ENCODE data around the gene FCGR3B. TPM values are rescaled to one million over a fixed set of nuclear protein-coding genes. Genes with fewer than 3 reads are reported as not detected.
A peak's percentile ranks its signal among the peaks of the same experiment; 100 is the strongest.
"Not testable (repeated sequence)": the region's sequence is repeated elsewhere in the genome, so short reads cannot be mapped to it uniquely, and the experiment has no call there.

Gene FCGR3B
- total RNA-seq, 1 donor from 2014 or later: 1.8 TPM

DNA sequence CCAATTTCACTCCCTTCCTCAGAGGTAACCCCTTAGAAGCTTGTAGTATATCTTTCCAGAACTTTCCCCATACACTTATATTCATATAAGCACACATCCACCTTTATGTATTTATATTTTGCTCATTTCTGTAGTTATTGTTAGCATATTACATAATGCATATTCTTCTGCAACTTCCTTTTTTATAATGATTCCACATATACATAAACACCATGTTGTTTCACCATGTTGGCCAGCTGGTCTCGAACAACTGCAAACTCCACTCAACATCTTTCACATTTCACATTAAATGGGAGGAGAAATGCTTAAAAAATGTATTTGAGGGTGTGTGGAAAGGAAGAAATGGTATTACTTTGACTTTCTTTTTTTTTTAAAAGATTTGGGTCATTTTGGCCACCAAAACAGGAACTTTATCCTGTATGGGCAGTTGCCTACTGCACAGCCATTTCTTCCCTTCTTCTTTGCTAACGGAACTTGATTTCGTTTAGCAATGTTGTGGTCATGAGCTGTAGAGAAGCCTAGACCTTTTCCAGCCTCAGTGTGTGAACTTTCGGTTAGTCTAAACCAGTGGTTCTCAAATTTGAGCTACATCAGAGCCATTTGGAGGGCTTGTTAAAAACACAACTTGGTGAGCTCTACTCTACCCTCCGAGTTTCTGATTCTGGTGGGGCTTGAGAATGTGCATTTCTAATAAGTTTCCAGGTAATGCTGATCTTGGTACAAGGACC, 12.7 kb upstream of the FCGR3B start:
- ATAC-seq (ENCODE audit: poor library complexity): peak; percentile 68
- intact Hi-C loops (cut with DNase I); DNase-seq: not testable (repeated sequence)

- intact Hi-C loops (cut with DNase I); DNase-seq: not testable (repeated sequence)
- peak; percentile 74 for ATAC-seq (ENCODE audit: poor library complexity)
Measured at GRCh38 chr1:161642697-161643096, 11.7 kb upstream of the FCGR3B start.

DNA sequence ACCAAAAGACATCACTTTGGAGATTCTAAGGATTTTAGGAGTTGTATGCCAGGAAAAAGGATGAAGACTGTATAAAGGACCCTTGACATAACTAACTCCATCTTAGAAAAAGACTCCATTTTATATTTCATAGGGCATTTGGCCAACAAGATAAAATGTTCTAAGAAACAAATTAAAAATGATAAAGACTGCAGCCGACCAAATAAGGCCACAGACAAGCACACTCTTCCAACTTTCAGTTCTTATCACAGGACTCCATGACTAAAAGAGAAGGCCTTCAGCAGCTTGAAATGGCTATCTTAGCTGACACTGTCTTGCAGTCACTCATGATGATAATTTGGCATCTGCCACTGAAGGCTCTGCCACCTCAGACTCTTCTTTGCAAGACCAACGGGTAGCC, 8.2 kb upstream of the FCGR3B start:
- intact Hi-C loops (cut with DNase I); DNase-seq; ATAC-seq (ENCODE audit: poor library complexity): not testable (repeated sequence)

DNA sequence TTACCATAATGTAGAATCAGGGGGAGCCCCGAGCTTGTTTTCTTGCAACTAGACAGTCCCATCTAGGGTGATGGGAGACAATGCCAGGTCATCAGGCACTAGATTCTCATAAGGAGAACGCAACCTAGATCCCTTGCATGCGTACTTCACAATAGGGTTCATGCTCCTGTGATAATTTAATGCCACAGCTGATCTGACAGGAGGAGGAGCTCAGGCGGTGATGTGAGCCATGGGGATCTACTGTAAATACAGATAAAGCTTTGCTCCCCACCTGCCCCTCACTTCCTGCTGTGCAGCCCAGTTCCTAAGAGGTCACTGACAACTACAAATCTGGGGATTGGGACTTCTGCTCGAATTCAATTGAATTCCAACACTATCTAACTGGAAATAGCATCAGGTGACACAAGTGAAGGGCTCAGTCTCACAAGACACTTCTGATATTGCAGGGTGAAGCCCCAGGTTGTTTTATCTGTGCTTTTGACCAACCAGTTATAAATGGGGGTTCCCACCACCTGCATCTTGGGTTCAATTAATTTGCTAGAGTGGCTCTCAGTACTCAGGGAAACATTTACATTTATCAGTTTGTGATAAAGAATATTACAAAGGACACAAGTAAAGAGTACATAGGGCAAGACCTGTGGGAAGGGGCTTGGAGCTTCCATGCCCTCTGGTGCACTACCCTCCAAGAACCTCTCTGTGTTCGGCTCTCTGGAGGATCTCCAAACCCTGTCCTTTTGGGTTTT, 7.4 kb upstream of the FCGR3B start:
- ATAC-seq (ENCODE audit: poor library complexity); intact Hi-C loops (cut with DNase I); DNase-seq: not testable (repeated sequence)

GRCh38 chr1:161636976-161637375, 6.0 kb upstream of the FCGR3B start:
- DNase-seq; intact Hi-C loops (cut with DNase I); ATAC-seq (ENCODE audit: poor library complexity): not testable (repeated sequence)

DNA sequence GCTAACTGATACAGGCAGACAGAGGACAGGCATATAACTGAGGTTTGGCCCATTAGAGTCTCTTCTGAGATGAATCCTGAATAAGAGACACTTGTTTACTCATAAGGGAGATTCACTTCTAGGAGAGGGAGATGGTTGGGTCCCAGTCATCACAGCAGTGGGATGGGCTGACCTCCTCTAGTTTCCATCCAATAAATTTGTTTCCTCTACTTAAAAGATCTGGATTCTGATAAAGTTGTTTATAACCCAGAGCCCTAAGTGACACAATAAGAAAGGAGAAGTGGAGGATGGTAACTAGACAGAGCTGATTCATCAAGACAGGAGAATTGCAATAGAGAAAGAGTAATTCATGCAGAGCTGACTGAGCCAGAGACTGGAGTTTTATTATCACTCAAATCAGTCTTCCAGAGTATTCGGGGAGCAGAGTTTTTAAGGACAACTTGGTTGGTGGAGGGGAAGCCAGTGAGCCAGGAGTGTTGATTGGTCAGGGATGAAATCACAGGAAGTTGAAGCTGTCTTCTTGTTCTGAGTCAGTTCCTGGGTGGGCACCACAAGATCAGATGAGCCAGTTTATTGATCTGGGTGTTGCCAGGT, 5.3 kb upstream of the FCGR3B start:
- DNase-seq; intact Hi-C loops (cut with DNase I); ATAC-seq (ENCODE audit: poor library complexity): not testable (repeated sequence)

DNA sequence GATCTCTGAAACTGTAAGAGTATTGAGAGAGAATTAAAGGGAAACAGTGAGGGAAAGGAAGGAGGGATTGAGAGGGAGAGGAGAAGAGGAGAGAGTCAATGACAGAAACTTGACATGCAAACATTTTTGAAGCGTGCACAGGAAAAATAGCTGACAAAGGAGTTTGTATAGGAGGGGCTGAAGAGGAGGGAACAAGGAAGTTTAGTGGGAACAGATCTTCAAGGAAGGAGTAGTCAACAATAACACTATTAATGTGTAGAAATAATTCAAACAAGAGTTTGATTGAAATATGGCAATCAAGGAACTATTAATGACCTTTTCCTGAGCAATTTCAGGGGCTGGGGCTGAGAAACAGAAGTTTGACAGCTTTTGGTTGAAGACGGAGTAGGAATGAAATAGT, 4.0 kb upstream of the FCGR3B start:
- DNase-seq; intact Hi-C loops (cut with DNase I): not testable (repeated sequence)
- ATAC-seq (ENCODE audit: poor library complexity): peak; percentile 62

DNA sequence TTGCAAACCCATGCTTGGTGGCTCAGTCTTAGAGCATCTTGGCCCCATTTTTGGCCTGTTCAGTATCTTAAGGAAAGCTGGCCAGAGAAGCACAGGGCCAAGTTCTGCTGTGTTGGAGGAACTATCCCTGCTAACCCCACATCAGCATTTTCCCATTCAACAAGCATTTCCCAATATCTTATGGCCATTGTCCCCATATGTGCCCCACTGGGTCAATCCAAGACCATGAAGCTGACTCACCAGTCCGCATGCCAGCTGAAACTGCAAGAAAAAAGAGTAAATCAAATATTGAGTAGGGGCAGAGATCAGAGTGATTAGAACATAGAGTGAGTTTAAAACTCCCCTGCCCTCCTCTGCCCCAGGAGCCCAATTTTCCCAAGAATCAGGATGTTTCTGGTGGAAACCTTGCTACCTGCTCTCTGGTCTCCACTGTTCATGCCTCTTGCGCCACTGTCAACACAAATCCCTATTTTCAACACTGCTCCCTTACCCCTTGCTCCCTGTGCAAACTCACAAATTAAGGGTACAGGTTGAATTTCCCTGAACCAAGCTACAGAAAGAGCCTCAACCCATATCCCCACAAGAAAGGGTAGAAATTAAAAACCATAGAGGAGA, 741 bp downstream of the FCGR3B start:
- DNase-seq; intact Hi-C loops (cut with DNase I): not testable (repeated sequence)
- peak; percentile 70 for ATAC-seq (ENCODE audit: poor library complexity)

DNA sequence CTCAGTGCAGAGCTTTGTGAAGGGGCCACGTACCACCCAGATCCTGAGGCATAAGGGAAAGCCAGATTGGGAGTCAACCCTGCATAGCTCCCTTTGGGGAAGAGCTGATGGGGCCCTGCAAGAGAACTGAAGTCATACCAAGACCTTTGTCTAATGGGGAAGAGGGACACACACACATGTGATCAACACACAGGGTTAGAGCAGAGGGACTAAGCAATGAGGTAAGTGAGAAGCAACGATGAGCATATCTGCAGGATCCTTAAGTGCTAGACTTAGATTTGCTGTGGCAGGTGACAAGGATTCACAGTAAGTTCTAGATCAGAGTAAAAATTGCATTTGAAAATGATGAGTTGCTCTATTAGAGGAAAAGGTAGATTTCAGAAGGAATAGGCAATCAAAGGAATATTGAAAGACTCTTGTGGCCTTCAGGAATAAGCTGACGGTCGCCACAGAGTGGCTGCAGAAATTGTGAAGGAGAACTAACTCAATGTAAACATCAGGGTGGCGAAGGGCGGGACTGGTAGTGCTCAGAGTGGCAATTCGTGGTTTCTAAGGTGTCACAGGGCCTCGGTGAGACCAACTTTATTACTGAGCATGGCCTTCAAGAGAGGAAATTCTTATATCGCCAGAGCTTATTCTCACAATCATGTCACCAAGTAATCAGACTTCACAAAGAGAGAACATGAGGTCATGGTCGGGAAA, 4.4 kb downstream of the FCGR3B start:
- intact Hi-C loops (cut with DNase I); ATAC-seq (ENCODE audit: poor library complexity); DNase-seq: not testable (repeated sequence)

GRCh38 chr1:161624605-161625004, 6.4 kb downstream of the FCGR3B start:
- intact Hi-C loops (cut with DNase I); ATAC-seq (ENCODE audit: poor library complexity): not testable (repeated sequence)

GRCh38 chr1:161623401-161624051, 7.5 kb downstream of the FCGR3B start:
- ATAC-seq (ENCODE audit: poor library complexity); intact Hi-C loops (cut with DNase I); DNase-seq: not testable (repeated sequence)

More at GRCh38 chr1:161624605-161625004, 6.4 kb downstream of the FCGR3B start:
- not testable (repeated sequence) for DNase-seq

- ATAC-seq (ENCODE audit: poor library complexity); intact Hi-C loops (cut with DNase I); DNase-seq: not testable (repeated sequence)
Measured at GRCh38 chr1:161622054-161622453, 8.9 kb downstream of the FCGR3B start.

DNA sequence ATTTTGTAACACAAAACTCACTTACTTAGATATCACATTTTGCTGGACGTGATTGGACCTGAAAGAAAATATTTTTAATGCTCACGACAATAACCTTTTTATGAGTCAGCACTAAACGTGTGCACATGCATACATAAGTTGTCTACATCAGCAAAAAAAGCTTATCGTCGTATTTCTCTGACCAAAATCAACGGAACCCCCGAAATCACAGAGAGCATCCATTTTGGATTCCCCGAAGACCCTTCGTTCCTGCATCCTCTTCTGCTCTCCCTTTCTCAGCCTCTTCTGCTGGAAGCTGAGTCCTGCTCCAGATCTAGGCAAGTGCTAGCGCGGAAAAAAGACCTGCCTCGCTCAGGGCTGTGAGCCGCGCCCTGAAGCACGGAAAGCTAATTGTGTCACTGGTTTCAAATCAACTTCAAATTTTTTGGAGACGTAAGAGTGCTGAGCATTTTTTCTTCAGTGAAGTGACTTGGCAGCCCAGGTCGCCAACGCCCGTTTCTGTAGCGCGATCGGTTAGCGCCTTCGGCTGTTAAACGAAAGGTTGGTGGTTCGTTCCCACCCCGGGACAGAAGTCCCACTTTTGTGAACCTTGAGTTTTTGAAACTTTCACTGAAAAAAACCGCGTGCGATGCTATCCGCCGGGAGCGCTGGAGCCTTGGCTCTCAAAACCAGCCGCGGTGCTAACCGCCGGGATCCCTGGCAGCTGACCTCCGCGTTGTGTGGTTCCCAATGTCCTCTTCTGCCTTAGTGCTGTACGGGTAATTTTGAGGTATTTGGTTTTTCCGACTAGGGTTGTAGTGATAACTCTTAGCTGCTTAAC, 9.6 kb downstream of the FCGR3B start:
- peak; percentile 60 for ATAC-seq (ENCODE audit: poor library complexity)
- intact Hi-C loops (cut with DNase I); DNase-seq: not testable (repeated sequence)

- intact Hi-C loops (cut with DNase I); ATAC-seq (ENCODE audit: poor library complexity); DNase-seq: not testable (repeated sequence)
Measured at GRCh38 chr1:161620399-161620798, 10.6 kb downstream of the FCGR3B start.

GRCh38 chr1:161618517-161618916, 12.5 kb downstream of the FCGR3B start:
- DNase-seq; ATAC-seq (ENCODE audit: poor library complexity); intact Hi-C loops (cut with DNase I): not testable (repeated sequence)

GRCh38 chr1:161616417-161616816, 14.6 kb downstream of the FCGR3B start:
- ATAC-seq (ENCODE audit: poor library complexity); DNase-seq; intact Hi-C loops (cut with DNase I): not testable (repeated sequence)

- intact Hi-C loops (cut with DNase I); ATAC-seq (ENCODE audit: poor library complexity); DNase-seq: not testable (repeated sequence)
Measured at GRCh38 chr1:161613142-161613514, 17.8 kb downstream of the FCGR3B start.
